Measurements from ENCODE around the gene TACC2.

Gene TACC2

GRCh38 chr10:122171302-122172075 is 182.5 kb downstream of the TACC2 start:
- DNase-seq = no peak

- DNase-seq = no peak
Measured at GRCh38 chr10:122172361-122173008, 183.5 kb downstream of the TACC2 start.

- no peak for DNase-seq
Measured at GRCh38 chr10:122173337-122173736, 184.4 kb downstream of the TACC2 start.

GRCh38 chr10:122173766-122174435 is 184.9 kb downstream of the TACC2 start:
- no peak for DNase-seq

- no peak for DNase-seq
Measured at GRCh38 chr10:122176232-122177213, 187.6 kb downstream of the TACC2 start.

GRCh38 chr10:122178655-122179054 is 189.7 kb downstream of the TACC2 start:
- DNase-seq = no peak

DNA sequence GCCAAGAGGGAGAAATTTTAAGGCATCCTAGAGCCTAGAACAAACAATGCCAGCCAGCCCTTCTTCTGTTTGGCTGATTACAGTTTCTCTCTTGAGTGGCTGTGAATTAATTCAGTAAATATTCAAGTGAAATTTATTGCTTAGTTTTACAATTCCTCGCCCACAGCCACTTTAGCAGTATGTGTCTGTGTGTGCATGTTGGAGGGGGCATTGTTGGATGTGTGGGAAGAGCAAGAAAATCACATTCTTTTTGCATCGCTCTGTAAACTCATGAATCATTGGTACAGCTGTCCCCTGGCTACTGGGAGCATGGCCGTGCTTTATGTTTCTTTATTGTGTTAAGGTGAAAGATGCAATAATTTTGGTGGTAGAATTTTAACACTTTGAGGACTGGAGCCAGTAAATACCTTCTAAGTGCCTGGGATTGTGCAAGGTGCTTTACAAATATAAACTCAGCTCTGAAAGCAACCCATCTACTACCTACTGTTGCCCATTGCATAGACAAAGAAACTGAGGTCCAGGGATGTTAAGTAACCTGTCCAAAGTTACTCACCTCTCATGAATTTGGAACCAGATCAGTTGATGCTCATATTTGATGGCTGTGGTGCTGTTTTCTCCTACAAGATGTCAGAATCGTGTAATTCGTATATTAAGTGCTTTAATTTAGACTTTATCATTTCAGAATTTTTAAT is 192.2 kb downstream of the TACC2 start:
- no peak for DNase-seq

GRCh38 chr10:122181876-122182275 is 192.9 kb downstream of the TACC2 start:
- DNase-seq = no peak

- no peak for DNase-seq
Measured at GRCh38 chr10:122182308-122182707, 193.3 kb downstream of the TACC2 start.

DNA sequence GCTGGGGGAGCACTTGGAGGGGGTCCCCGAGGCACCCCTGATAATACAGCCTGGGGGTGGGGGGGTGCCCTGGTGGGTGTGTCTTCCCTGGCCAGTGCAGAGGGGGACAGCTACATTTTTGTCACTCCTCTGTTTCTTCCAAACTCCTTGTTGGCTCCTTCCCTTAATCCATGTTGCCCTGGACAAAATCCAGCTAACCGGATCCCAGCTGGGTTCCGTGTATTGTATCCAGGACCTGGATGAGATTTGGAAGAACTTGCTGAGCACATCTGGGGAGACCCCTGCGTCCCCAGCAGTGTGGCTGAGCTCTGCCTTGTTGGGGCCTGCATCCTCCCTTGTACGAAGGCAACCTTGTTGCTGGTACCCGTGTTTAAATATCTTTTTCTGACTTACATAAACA is 195.3 kb downstream of the TACC2 start:
- no peak for DNase-seq

- no peak for DNase-seq
Measured at GRCh38 chr10:122185643-122186042, 196.7 kb downstream of the TACC2 start.

DNA sequence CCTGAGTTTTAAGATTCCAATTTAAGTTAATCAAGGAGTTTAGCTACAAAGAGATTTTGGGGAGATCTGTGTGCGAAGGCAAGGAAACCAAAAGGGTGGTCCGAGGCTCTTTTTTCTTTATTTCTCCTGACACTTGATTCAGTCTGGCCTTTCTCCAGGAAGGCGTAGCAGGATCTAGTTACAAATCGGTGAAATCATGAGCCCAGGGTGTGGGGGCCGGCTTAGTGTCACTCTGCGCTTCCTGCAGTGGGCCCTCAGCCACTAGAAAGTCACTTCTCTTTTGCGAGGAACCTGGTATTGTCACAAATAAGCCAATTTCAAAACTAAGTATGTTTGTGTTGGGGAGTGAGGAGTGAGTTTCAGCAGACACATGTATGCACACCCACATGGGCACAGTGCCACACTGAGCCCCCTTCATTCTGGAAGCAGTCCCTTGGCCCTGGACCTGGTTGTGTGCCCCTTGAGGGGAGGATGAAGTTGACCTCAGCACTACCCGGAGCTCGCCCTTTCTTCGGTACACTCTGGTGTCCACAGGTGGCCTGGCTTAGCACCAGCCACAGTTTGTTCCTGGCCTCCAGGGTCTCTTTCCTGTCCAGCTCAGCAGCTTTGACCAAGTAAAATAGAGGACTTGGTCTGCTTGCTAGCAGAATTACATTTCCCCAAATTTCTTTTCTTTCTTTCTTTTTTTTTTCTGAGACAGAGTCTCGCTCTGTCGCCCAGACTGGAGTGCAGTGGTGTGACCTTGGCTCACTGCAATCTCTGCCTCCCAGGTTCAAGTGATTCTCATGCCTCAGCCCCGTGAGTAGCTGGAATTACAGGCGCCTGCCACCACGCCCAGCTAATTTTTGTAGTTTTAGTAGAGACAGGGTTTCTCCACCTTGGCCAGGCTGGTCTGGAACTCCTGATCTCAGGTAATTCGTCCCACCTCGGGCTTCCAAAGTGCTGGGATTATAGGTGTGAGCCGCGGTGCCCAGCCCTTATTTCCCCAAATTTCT is 198.2 kb downstream of the TACC2 start:
- DNase-seq = no peak

GRCh38 chr10:122188706-122189105 is 199.7 kb downstream of the TACC2 start:
- no peak for DNase-seq

DNA sequence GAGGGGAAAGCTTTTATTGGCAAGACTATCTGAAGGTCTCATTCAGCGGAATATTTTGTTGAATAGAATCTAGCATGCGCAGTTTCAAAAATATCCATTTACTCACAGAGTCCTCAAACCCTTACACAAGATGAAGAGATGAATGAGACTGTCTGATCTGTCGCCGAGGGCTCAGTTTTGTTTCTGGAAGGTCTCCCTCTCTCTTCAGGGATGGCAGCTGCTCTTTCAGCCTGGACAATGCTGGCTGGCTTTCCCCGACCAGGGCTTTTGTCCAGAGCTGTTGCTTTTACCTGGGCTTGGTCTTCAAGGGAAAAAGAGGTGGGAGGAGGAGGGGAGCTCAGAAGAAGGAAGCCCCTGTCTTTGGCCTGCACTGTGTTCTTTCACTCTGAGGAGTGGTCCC is 200.2 kb downstream of the TACC2 start:
- no peak for DNase-seq

GRCh38 chr10:122190176-122190943 is 201.4 kb downstream of the TACC2 start:
- DNase-seq = no peak

GRCh38 chr10:122191936-122192541 is 203.1 kb downstream of the TACC2 start:
- no peak for DNase-seq

DNA sequence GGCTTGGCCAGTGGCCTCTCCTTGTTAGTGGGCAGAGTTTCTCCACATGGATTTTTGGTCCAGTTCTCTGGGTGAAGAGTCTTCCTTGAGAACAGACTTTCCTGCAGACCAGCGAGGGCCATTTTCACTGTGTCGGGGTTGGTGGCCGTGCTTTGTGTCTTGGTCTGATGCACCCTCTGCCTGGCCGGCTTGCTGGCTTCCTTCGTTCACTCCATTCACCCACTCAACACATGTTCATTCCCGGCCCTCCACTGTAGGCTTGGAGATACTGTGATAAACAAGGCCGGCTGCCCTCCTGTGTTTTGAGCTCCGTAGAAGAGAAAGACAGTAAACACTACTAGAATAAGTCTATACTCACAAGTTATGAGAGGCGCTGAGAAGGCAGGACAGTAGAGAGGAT is 205.3 kb downstream of the TACC2 start:
- DNase-seq = no peak

GRCh38 chr10:122196218-122196617 is 207.3 kb downstream of the TACC2 start:
- DNase-seq = no peak

DNA sequence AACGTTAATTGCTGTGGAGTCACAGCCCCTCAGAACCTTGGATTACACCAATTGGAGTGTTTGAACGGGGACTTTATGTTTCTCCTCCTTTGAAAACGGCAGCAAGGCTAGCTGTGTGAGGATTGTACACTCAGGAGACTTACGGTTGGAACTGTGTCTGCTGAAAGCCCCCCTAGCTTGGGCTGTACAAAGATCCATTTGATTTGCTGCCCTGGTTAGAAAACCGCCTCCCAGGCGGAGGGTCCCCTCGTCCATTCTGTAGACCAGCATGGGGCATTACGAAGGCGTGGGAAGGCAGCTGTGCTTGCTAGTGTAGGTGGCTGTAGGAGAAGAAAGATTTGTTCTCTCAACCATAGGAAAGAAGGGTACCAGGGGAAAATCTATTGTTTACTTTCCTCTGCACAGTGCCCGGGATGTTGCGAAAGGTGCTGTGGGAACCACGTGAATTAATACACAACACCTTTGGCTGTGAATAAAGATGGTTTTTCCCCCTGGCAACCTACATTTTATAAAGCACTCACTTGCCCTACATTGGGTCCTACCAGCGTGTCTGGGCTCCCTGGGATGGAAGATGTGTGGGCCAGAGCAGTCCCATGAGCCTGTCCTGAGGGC is 208.8 kb downstream of the TACC2 start:
- DNase-seq = no peak
